GM12873 (cell line): ENCODE results near the gene PKHD1.

Experiments
- CTCF ChIP-seq: IDR thresholded peaks from 2 replicates; pipeline ENCODE4 v1.5.1; 2012; ENCODE audit warnings: low read depth, mild to moderate bottlenecking, moderate library complexity, low read length, control low read depth; ENCODE audit not compliant: insufficient read depth; ENCODE audit errors: missing control alignments

Gene PKHD1

GRCh38 chr6:51854876-51855275, 232.5 kb downstream of the PKHD1 start:
- TF ChIP-seq CTCF, result no peak

DNA sequence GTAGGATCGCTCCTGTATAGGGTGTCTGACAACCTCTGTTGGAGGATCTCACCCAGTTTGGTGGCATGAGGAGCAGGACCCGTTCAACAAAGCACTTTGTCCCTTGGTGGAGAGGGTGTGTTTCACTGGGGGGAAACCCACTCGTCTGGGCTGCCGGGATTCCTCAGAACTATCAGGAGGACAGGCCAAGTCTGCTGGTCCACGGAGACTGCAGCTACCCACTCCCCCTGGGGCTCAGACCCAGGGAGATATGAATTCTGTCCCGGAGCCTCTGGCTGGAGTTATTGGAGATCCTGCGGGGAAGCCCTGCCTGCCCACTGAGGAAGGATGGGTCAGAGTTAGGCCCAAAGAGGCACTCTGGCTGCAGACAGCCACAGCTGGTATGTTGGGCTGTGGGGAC, 233.1 kb downstream of the PKHD1 start:
- TF ChIP-seq CTCF, result no peak

- TF ChIP-seq CTCF, result no peak
These were observed 240.9 kb downstream of the PKHD1 start for GRCh38 chr6:51846531-51846930.

- peak; percentile 26 for TF ChIP-seq CTCF
These were observed 243.1 kb downstream of the PKHD1 start for GRCh38 chr6:51844336-51844735.

GRCh38 chr6:51843456-51844056, 243.9 kb downstream of the PKHD1 start:
- TF ChIP-seq CTCF, result no peak

DNA sequence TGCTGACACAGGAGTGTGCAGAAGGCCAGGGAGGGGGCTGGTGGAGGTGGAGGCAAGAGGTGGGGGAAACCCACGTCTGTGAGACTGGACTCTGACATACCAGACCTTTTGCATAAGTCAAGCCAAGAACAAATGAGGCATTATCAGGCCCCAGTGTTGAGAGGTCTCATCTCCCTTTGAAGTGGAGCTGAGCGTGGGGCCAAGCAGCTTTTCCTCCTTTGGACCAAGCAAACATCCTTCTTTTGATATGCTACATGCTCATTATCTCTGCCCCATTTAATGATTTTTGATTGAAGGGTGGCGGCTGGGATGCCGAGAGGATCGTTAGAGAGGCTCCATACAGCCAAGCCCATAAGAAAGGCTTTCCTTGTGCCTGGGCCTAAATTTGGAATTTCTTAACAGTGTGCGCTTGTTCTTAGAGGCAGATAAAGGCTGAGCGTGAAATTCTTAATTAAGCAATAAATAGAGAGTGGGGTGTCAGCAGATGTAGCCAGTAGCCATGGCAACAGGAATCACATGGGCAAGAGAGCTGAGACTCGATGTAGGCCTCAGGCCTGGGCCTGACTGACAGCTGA, 244.5 kb downstream of the PKHD1 start:
- TF ChIP-seq CTCF, result no peak

- no peak for TF ChIP-seq CTCF
These were observed 245.2 kb downstream of the PKHD1 start for GRCh38 chr6:51842061-51842803.
